GM19328 (cell line): Measurements from ENCODE around the gene TCP11X1.
"Not testable (repeated sequence)": the region's sequence is repeated elsewhere in the genome, so short reads cannot be mapped to it uniquely, and the experiment has no call there.

Experiments used
- ATAC-seq: cut with Tn5 transposase; IDR thresholded peaks from one replicate; pipeline ENCODE4 v1.9.1; 2021; ENCODE audit warnings: mild to moderate bottlenecking, moderate library complexity; ENCODE audit not compliant: unreplicated experiment

The TCP11X1 gene

GRCh38 chrX:102214986-102215385 is at the start of gene TCP11X1:
TCP11X1 (plus strand) TSS chrX:102215301.
- not testable (repeated sequence) for ATAC-seq

- no peak for ATAC-seq
Observed at GRCh38 chrX:102185967-102186720, 29.0 kb upstream of the TCP11X1 start.

- not testable (repeated sequence) for ATAC-seq
Observed at GRCh38 chrX:102207940-102208339, 7.2 kb upstream of the TCP11X1 start.

DNA sequence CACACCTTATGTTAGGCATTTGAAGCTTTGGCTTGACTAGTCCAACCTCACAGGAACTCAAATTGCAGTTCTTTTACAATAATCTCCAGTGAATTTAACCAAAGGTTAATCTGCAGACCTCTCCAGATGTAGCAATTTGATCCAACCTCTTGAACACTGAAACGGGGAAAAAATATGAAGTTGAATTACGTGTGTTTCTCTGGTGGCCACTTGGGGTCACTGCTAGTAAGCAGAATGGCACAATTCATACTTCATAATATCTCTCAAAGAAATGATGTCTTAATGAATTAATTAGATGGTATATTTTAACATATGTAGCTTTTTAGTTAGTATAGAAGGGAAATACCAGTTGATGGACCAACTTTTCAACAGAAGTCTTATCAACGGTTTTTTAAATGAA is 1.4 kb downstream of the TCP11X1 start:
- ATAC-seq = not testable (repeated sequence)

DNA sequence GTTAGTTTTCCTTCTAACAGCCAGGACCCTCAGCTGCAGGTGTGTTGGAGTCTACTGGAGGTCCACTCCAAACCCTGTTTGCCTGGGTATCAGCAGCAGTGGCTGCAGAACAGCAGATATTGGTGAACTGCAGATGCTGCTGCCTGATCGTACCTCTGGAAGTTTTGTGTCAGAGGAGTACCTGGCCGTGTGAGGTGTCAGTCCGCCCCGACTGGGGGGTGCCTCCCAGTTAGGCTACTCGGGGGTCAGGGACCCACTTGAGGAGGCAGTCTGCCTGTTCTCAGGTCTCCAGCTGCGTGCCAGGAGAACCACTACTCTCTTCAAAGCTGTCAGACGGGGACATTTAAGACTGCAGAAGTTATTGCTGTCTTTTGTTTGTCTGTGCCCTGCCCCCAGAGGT is 20.6 kb downstream of the TCP11X1 start:
- not testable (repeated sequence) for ATAC-seq

- not testable (repeated sequence) for ATAC-seq
Observed at GRCh38 chrX:102240265-102240664, 25.2 kb downstream of the TCP11X1 start.

DNA sequence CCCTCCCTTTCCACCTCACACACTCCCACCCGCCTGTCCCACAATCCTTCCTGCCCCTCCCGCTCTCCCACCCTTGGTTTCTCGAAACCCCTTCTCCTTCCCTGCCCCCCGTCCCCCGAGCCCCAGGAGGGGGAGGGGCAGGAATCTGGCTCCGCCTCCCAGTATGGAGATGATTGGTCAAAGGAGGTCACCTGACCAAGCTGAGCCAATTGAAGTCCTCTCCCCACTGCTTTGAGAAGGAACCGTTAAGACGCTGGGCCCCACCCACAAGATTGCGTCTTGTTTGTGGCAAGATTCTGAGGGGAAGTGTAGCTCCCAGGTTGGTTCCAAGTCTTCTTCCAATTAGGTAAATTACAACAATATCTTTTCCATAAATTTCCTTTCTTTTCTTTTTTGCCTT is 31.8 kb downstream of the TCP11X1 start, which contains the start of gene NXF2:
TSS of gene NXF2 (plus strand) at position 275 of the 400 bp plus-strand sequence. CDS start 59,912 bp downstream, outside the sequence.
- ATAC-seq = not testable (repeated sequence)

DNA sequence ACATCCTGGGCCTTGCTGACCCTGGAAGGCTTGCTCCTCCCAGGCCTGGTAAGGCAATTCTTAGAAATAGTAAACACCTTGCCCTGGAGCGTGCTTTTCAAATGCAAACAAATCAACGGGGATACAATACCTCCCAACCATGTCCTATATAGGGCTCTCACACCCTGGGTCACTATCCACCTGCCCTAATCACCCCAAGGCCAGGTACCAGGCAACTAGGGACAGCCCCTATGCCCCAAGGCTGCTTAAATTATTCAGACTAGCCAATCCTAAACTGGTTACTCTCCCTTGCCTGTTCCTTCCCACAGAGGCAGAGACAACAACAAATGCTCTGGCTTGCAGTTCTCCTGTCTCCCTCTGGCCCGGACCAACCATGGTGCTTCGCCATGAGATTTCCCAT is 57.1 kb downstream of the TCP11X1 start:
- ATAC-seq = not testable (repeated sequence)
